HuH-7 (cell line): ENCODE measurements around the gene RSPH9.
"Not testable (repeated sequence)": the region's sequence is repeated elsewhere in the genome, so short reads cannot be mapped to it uniquely, and the experiment has no call there.

Source experiments
- DNase-seq: peaks from one replicate; pipeline ENCODE4 v3.0.0; 2011; ENCODE audit warnings: low spot score

Gene RSPH9

GRCh38 chr6:43687437-43688347 lies 42.9 kb downstream of the RSPH9 start, which contains the start of gene MRPS18A:
MRPS18A (minus strand) TSS chr6:43687791; CDS start chr6:43687779, 12 bp downstream.
- DNase-seq = peak; percentile 65

- DNase-seq = no peak
Observed at GRCh38 chr6:43689421-43689820, 44.6 kb downstream of the RSPH9 start.

GRCh38 chr6:43695215-43695966 lies 50.6 kb downstream of the RSPH9 start:
- no peak for DNase-seq

GRCh38 chr6:43695967-43696291 lies 51.1 kb downstream of the RSPH9 start:
- DNase-seq = no peak

- DNase-seq = no peak
Observed at GRCh38 chr6:43697421-43697820, 52.6 kb downstream of the RSPH9 start.

GRCh38 chr6:43698584-43699349 lies 53.9 kb downstream of the RSPH9 start:
- no peak for DNase-seq

- no peak for DNase-seq
Observed at GRCh38 chr6:43699564-43700186, 54.8 kb downstream of the RSPH9 start.

GRCh38 chr6:43700939-43701560 lies 56.2 kb downstream of the RSPH9 start:
- DNase-seq = not testable (repeated sequence)

GRCh38 chr6:43702171-43702533 lies 57.3 kb downstream of the RSPH9 start:
- no peak for DNase-seq

- DNase-seq = peak; percentile 46
Observed at GRCh38 chr6:43702534-43703440, 58.0 kb downstream of the RSPH9 start.

- no peak for DNase-seq
Observed at GRCh38 chr6:43703512-43704429, 58.9 kb downstream of the RSPH9 start.

- no peak for DNase-seq
Observed at GRCh38 chr6:43705996-43706395, 61.2 kb downstream of the RSPH9 start.

GRCh38 chr6:43706788-43707187 lies 62.0 kb downstream of the RSPH9 start:
- DNase-seq = no peak

GRCh38 chr6:43707269-43707668 lies 62.4 kb downstream of the RSPH9 start:
- DNase-seq = no peak

GRCh38 chr6:43707767-43708166 lies 62.9 kb downstream of the RSPH9 start:
- DNase-seq = no peak

GRCh38 chr6:43708860-43709653 lies 64.2 kb downstream of the RSPH9 start:
- DNase-seq = no peak

- no peak for DNase-seq
Observed at GRCh38 chr6:43709654-43710303, 64.9 kb downstream of the RSPH9 start.

- no peak for DNase-seq
Observed at GRCh38 chr6:43710576-43710975, 65.7 kb downstream of the RSPH9 start.
